Measurements from ENCODE around the gene RCAN1.

DNA sequence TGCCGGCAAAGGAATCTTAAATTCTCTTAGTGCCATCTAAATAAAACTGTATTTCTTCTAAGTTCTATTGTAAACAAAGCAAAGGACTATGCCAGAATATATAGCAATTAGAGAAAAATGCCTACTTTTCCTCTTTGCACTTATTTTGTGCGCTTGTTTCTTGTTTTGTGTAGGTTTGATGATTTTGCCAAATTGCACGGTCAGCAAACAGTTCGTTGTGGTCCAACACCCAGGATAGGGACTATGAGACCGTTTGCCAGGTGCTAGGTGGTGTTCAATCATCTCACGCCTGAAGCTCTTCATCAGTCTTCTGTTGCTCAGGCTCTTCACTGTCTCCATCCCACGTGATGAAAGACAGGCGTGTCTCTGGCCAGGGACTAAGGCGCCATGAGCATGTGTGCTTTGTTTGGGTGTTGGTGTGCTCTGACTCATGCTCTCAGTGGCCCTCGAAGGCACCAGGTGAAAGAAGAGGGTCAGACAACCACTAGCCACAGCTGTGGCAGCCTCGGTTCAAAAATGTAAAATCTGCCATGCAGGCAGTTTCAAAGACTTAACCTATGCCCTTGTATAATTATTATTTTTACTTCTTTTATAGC lies 66.0 kb downstream of the RCAN1 start:
- TF ChIP-seq CTCF (IDR thresholded peaks at IDR 0.05; ENCODE audit: low read depth, low read length, poor library complexity, severe bottlenecking), result no peak
- TF ChIP-seq EZH2phosphoT487 (IDR thresholded peaks at IDR 0.05; ENCODE audit: borderline replicate concordance, low read length), result no peak
